Cerebellar nuclear complex (tissue), 1 donor: ENCODE measurements around the gene PADI6.

Source experiments
- DNase-seq, 2 experiments: peaks; one replicate each; lab custom pipeline; 2025; lab: John Stamatoyannopoulos, UW

The PADI6 gene

GRCh38 chr1:17434016-17434415 lies 62.0 kb downstream of the PADI6 start:
- no peak for DNase-seq

- DNase-seq, result no peak
Measured at GRCh38 chr1:17434601-17435000, 62.6 kb downstream of the PADI6 start.

GRCh38 chr1:17436380-17437174 lies 64.6 kb downstream of the PADI6 start:
- DNase-seq, result no peak

GRCh38 chr1:17437260-17437579 lies 65.2 kb downstream of the PADI6 start:
- no peak for DNase-seq

GRCh38 chr1:17437580-17438317 lies 65.8 kb downstream of the PADI6 start:
- no peak for DNase-seq

- DNase-seq, result no peak
Measured at GRCh38 chr1:17438318-17439249, 66.6 kb downstream of the PADI6 start.

- DNase-seq, result peak in 1 of 2 experiments; percentile 38
Measured at GRCh38 chr1:17439250-17440073, 67.5 kb downstream of the PADI6 start, which contains the start of gene RCC2. TSS of gene RCC2 (minus strand) at chr1:17439677. CDS start at chr1:17438514, 1,163 bp downstream.

GRCh38 chr1:17440074-17440826 lies 68.3 kb downstream of the PADI6 start:
- DNase-seq, result no peak

- no peak for DNase-seq
Measured at GRCh38 chr1:17440827-17441168, 68.8 kb downstream of the PADI6 start.

- no peak for DNase-seq
Measured at GRCh38 chr1:17441265-17441992, 69.4 kb downstream of the PADI6 start.

GRCh38 chr1:17441993-17442357 lies 70.0 kb downstream of the PADI6 start:
- no peak for DNase-seq

GRCh38 chr1:17442841-17443240 lies 70.8 kb downstream of the PADI6 start:
- DNase-seq, result no peak

GRCh38 chr1:17447501-17447992 lies 75.6 kb downstream of the PADI6 start:
- no peak for DNase-seq
